Activated naive CD8-positive, alpha-beta T cell treated with anti-CD3 and anti-CD28 coated beads for 36 hours (primary cell): ENCODE data around the gene BCAR1. TPM values are rescaled to one million over a fixed set of nuclear protein-coding genes. Genes with fewer than 3 reads are reported as not detected.

Source experiments
- DNase-seq: peaks from one replicate; pipeline ENCODE4 v3.0.0; 2021
- H3K27ac Mint-ChIP-seq: one replicate; pipeline ENCODE4 v1.8.0; 2022; ENCODE audit warnings: mild to moderate bottlenecking, moderate library complexity, mixed read lengths
- H3K27me3 Mint-ChIP-seq: one replicate; pipeline ENCODE4 v1.8.0; 2022; ENCODE audit warnings: mild to moderate bottlenecking, mixed read lengths
- H3K36me3 Mint-ChIP-seq: one replicate; pipeline ENCODE4 v1.8.0; 2021; ENCODE audit warnings: mild to moderate bottlenecking, mixed read lengths
- H3K4me1 Mint-ChIP-seq: one replicate; pipeline ENCODE4 v1.8.0; 2021; ENCODE audit warnings: mixed read lengths
- H3K4me3 Mint-ChIP-seq: one replicate; pipeline ENCODE4 v1.8.0; 2022; ENCODE audit warnings: mild to moderate bottlenecking, moderate library complexity, mixed read lengths
- H3K9me3 Mint-ChIP-seq: one replicate; pipeline ENCODE4 v1.8.0; 2022; ENCODE audit warnings: mixed read lengths
- total RNA-seq, 2 experiments: library from RNA; stranded (reverse); gene quantifications; one replicate each; pipeline ENCODE4 v1.2.3, GENCODE V29; 2021

BCAR1 gene
- total RNA-seq, 2 experiments from 2014 or later: 0.74 to 1.2 TPM

DNA sequence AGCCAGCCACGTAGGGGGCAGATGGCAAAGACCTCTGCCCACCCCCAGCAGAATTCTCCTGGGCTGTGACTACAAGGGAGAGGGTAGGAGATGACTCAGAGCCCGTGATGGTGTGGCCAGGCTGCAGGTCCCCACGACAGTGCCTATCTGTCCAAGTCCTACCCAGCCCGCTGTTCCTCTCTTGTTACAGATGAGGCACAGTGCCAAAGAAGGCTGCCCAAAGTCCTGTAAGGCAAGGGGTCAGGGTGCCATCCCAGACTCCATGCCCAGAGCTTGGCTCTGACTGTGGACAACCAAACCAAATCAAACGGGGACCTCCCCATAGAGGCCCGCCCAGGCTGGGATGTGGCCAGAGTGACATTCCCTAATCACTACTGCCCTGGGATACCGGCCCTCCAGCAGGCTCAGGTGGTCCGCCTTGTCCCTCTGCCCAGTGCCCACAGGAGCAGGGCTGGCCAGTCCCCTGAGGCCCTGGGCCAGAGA, 12.6 kb upstream of the BCAR1 start:
- Mint-ChIP-seq H3K9me3 (no peaks in the 10 kb centered on the region), H3K4me1 (peaks cover 3% of the 10 kb centered on the region), H3K27me3 (peaks cover 62% of the 10 kb centered on the region), H3K27ac (no peak overlapping the region), H3K36me3 (no peaks in the 10 kb centered on the region), H3K4me3 (no peak overlapping the region)
- DNase-seq: no peak

GRCh38 chr16:75263291-75263962, 12.0 kb upstream of the BCAR1 start:
- Mint-ChIP-seq H3K27me3 (peaks cover 61% of the 10 kb centered on the region), H3K36me3 (no peaks in the 10 kb centered on the region), H3K4me1 (peaks cover 3% of the 10 kb centered on the region), H3K4me3 (no peak overlapping the region), H3K9me3 (no peaks in the 10 kb centered on the region), H3K27ac (no peak overlapping the region)
- DNase-seq: no peak

DNA sequence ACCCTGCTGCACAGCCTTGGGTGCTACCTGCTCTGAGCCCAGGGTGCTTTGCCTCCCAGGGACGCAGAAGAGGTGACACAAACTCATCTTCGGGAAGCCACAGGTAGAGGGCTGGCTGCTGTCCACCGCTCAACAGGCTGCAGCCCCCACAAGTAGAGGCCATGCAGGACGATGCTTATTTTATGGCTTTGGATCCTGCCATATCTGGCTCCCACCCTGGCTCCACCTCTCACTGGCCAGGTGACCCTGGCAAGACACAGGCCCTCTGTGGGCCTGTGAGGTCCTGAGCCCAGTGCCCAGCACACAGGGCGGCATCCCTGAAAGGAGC, 11.3 kb upstream of the BCAR1 start:
- Mint-ChIP-seq H3K4me1 (peaks cover 3% of the 10 kb centered on the region), H3K4me3 (no peak overlapping the region), H3K36me3 (no peaks in the 10 kb centered on the region), H3K27me3 (peaks cover 60% of the 10 kb centered on the region), H3K9me3 (no peaks in the 10 kb centered on the region), H3K27ac (no peak overlapping the region)
- no peak for DNase-seq

- no peaks in the 10 kb centered on the region for H3K9me3 Mint-ChIP-seq
- H3K27ac Mint-ChIP-seq: no peak overlapping the region
- H3K36me3 Mint-ChIP-seq: no peaks in the 10 kb centered on the region
- H3K4me1 Mint-ChIP-seq: peaks cover 3% of the 10 kb centered on the region
- peaks cover 59% of the 10 kb centered on the region for H3K27me3 Mint-ChIP-seq
- DNase-seq: no peak
- H3K4me3 Mint-ChIP-seq: no peak overlapping the region
Measured at GRCh38 chr16:75262104-75262799, 10.8 kb upstream of the BCAR1 start.

- Mint-ChIP-seq H3K36me3 (no peaks in the 10 kb centered on the region), H3K9me3 (no peaks in the 10 kb centered on the region), H3K27me3 (peaks cover 59% of the 10 kb centered on the region), H3K27ac (no peak overlapping the region), H3K4me3 (no peak overlapping the region), H3K4me1 (peaks cover 3% of the 10 kb centered on the region)
- no peak for DNase-seq
Measured at GRCh38 chr16:75261590-75262078, 10.2 kb upstream of the BCAR1 start.

DNA sequence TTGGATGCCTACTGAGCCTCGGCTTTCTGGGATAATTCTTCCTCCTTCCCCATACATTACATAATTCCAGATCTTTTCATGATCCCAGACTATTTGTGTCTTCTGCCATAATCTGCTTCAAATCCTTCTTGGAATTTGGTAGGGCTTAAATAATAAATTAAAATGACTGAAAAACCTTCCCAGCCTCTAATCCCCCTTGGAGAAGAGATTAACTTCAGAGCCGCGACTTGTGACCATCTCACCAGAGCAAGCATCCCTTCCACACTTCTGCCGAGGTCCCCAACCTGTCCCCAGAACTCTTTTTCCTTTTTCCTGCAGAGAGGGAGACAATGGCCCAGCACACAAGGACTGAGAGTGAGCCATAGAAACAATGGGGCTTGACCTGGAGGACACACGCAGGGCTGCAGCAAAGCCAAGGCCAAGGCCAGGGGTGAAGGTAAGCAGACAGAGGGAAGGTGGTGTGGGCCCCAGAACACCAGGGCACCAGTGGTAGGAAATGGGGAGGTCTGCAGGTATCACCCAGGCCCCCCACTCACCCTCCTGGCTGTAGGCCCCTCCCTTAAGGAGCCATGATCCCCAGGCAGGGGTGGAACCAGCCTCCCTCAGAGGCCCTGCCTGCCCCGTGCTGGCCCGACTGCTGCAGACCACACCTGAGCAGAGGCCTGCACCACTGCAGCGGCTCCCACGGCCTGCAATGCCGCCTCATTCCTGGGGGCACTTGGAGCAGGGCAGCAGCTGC, 9.6 kb upstream of the BCAR1 start:
- Mint-ChIP-seq H3K27ac (no peak overlapping the region), H3K9me3 (no peaks in the 10 kb centered on the region), H3K36me3 (no peaks in the 10 kb centered on the region), H3K4me3 (no peak overlapping the region), H3K27me3 (peaks cover 56% of the 10 kb centered on the region), H3K4me1 (peaks cover 3% of the 10 kb centered on the region)
- no peak for DNase-seq

DNA sequence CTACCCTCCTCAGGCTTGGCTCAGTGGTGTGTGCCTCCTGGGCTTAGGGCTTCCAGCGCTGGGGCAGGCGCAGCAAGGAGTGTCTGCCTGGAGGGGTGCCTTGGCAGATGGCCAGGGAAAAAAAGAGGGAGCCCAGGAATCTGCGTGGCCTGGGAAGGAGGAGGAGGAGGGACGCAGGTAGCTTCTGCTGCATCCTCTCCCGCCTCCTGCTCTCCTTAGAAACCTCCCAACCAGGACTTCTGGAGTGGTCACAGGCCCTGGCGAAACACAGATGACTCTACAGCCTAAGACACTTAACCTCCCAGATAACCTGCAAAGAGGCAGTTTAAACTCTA, 7.3 kb upstream of the BCAR1 start:
- Mint-ChIP-seq H3K27me3 (peaks cover 60% of the 10 kb centered on the region), H3K36me3 (no peaks in the 10 kb centered on the region), H3K27ac (no peak overlapping the region), H3K4me3 (no peak overlapping the region), H3K4me1 (no peaks in the 10 kb centered on the region), H3K9me3 (no peaks in the 10 kb centered on the region)
- DNase-seq: no peak

DNA sequence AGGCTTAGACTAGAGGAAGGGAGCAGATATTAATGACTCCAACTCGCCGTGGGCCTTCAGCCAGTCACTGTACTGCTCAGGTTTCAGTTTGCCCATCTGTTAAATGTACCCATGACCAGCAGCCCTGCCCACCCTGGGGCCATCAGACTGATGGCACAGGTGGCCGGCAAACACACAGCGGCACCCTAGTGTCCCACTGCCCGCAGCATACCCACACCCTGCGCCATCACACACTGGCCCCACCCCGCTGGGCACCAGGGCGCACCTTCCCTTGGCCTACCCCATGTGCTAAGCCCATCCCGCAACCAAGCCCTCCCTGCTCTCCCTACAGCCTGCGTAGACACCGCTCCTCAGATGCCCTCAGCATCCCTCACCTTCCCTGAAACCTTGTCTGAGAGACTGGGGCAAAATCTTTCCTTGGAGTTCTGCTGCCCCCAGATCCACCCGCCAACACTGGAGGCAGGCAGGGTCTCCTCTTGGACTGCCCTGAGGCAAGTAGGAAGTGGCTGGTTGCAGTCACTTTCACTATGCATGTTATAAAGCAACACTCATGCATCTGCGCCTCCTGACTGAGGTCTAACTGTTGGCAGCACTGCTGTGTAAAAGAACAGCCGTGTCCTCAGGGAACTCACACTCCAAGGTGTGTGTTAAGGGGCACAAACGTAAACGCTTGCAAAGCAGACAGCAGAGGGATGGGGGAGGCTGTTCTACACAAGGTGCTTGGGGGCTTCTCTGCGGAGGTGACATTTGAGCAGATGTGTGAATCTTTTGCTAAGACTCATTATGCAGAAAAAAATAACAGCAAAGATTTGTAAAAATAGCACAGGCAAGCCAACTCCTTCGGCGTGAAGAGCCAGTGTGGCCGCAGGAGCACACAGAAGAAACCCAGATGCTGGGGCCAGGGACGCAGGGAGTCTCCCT, 6.7 kb upstream of the BCAR1 start:
- H3K4me1 Mint-ChIP-seq: no peaks in the 10 kb centered on the region
- no peak overlapping the region for H3K27ac Mint-ChIP-seq
- H3K4me3 Mint-ChIP-seq: no peak overlapping the region
- no peaks in the 10 kb centered on the region for H3K9me3 Mint-ChIP-seq
- no peaks in the 10 kb centered on the region for H3K36me3 Mint-ChIP-seq
- H3K27me3 Mint-ChIP-seq: peaks cover 60% of the 10 kb centered on the region
- no peak for DNase-seq

DNA sequence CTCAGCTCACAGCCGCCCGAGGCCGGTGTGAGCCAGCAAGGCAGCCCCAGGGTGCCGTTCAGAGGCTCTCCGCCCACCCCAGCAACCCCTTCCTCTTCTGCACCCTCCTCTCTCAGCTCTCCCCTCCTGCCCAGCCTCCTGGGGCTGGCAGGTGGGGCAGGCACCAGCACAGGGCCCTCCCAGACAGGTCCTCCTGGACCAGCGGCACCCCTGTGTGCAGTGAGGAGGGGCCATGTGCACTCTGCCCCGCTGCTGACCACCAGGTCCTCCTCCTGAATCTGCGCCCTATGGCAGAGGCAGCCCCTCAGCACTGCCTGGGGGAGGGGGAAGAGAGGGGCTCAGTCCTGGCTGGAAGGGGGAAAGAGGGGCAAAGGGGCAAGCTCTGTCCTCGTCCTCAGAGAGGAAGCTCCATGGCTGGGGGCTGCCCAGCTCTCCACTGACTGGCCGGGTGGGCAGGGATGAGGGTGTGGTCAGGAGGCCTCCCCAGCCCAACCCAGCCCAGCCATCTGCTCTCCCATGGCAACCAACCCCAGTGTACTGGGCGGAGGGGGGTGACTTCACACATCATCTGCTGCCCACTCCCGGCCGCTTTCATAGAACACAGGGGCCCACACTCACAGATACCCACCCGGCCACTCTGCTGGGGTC, 5.4 kb upstream of the BCAR1 start:
- Mint-ChIP-seq H3K27ac (no peak overlapping the region), H3K9me3 (no peaks in the 10 kb centered on the region), H3K4me1 (peaks cover 4% of the 10 kb centered on the region), H3K4me3 (no peak overlapping the region), H3K36me3 (no peaks in the 10 kb centered on the region), H3K27me3 (peaks cover 60% of the 10 kb centered on the region)
- DNase-seq: no peak

- H3K4me1 Mint-ChIP-seq: peaks cover 6% of the 10 kb centered on the region
- no peaks in the 10 kb centered on the region for H3K36me3 Mint-ChIP-seq
- peaks cover 60% of the 10 kb centered on the region for H3K27me3 Mint-ChIP-seq
- H3K9me3 Mint-ChIP-seq: no peaks in the 10 kb centered on the region
- DNase-seq: no peak
- no peak overlapping the region for H3K4me3 Mint-ChIP-seq
- H3K27ac Mint-ChIP-seq: no peak overlapping the region
Measured at GRCh38 chr16:75256059-75256571, 4.7 kb upstream of the BCAR1 start.

DNA sequence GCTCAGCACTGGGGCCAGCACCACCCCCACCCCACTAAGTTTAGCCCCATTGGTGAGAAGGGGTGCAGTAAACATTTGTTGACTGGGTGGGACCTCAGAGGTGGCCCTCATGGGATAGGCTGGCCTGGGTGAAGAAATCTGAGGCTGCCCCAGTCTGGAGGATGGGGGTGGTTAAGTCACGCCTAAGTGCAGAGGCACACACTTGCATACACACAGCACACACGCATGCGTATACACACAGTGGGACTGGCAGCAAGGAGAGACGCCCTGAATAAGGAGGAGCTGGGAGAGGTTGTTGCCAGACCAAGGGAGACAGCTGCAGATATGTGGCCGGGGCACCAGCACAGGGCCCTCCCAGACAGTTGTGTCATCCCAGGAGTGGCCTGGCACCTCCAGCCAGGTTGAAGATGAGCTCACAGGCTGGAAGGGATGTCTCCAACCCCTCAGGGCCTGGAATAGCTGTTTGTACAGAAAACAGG, 3.0 kb upstream of the BCAR1 start:
- no peak for DNase-seq

DNA sequence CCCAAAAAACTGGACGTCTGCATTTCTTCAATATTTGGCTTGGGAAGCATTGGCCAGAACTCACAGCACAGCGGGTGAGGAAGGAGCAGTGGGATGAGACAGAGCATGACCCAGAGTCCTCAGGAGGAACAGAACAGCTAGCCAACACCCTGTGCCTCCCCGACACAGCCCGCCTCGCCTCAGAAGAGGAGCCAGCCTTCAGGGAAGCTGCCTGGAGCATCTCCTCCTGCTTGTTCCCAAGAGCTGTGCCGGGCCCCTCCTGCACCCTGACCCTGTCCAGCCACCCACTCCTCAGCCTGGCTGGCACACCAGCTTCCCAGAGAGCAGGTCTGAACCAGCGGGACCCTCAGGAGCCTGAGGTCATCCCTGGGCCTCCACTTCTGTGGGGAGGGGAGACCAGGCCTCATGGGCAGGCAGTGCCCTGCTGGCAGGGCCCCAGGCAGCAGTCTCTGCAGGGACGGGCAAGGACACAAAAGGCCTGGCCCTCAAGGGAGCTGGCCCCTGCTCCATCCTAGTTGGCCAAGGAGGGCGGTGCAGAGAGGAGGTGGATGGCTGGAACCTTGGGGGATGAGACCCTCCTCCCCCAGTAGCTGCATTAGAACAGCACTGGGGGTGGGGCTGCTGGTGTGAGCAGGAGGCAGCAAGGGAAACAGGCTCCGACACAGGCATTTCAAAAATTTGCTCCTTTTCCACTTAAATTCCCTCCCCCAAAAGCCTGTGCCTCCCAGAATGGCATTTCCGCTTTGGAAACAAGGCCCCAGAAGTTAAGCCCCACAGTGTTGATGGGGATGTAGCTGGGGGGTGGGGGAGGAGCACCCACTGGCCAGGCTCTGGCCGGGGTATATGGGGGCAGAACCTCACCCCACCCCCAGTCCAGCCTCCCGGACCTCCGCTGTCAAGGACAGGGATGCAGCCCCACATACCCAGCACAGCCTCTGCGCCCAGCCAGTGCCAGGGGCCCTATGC, 1.8 kb upstream of the BCAR1 start:
- no peak overlapping the region for H3K4me3 Mint-ChIP-seq
- DNase-seq: no peak
- peaks cover 7% of the 10 kb centered on the region for H3K4me1 Mint-ChIP-seq
- H3K27ac Mint-ChIP-seq: no peak overlapping the region
- H3K27me3 Mint-ChIP-seq: peaks cover 68% of the 10 kb centered on the region
- no peaks in the 10 kb centered on the region for H3K36me3 Mint-ChIP-seq
- no peaks in the 10 kb centered on the region for H3K9me3 Mint-ChIP-seq

More for the DNA sequence above, 3.0 kb upstream of the BCAR1 start:
- H3K36me3 Mint-ChIP-seq: no peaks in the 10 kb centered on the region
- no peak overlapping the region for H3K27ac Mint-ChIP-seq
- H3K4me1 Mint-ChIP-seq: peaks cover 7% of the 10 kb centered on the region
- no peak overlapping the region for H3K4me3 Mint-ChIP-seq
- H3K9me3 Mint-ChIP-seq: no peaks in the 10 kb centered on the region
- H3K27me3 Mint-ChIP-seq: peaks cover 68% of the 10 kb centered on the region
